GM12878 (cell line): ENCODE results near the gene PPP4R1.

Experiments
- BHLHE40 ChIP-seq, 2 experiments: fragments of 450-650 bp in 1 of 2; IDR thresholded peaks; 2 replicates each; pipeline ENCODE4 v1.6.1; 2011 to 2017; ENCODE audit warnings: low read depth in 2 of 2, borderline replicate concordance in 1 of 2, improper control_type of control experiment in 1 of 2, low read length in 1 of 2, mild to moderate bottlenecking in 1 of 2
- POLR2A ChIP-seq: IDR thresholded peaks from 2 replicates; pipeline ENCODE4 v1.6.1; 2011; ENCODE audit warnings: low read depth, mild to moderate bottlenecking, low read length
- RAD21 ChIP-seq: IDR thresholded peaks from 2 replicates; pipeline ENCODE4 v1.6.1; 2011; ENCODE audit warnings: mild to moderate bottlenecking, low read depth, low read length, moderate library complexity; ENCODE audit not compliant: insufficient read depth
- TCF12 ChIP-seq: IDR thresholded peaks from 2 replicates; pipeline ENCODE4 v1.6.1; 2011; ENCODE audit warnings: low read depth, mild to moderate bottlenecking, low read length
- TF ChIP-seq, protein P1 (sequence below), 3 experiments: IDR thresholded peaks in 2 of 3; conservative IDR thresholded peaks in 1 of 3; 2 replicates each; pipeline ENCODE4 v1.5.1; 2011; ENCODE audit warnings: low read depth in 3 of 3, low read length in 3 of 3, mild to moderate bottlenecking in 3 of 3, control low read depth in 2 of 3, moderate library complexity in 2 of 3, inconsistent platforms in 1 of 3, mixed read lengths in 1 of 3; ENCODE audit not compliant: control insufficient read depth in 2 of 3, insufficient read depth in 1 of 3; ENCODE audit errors: extremely low read depth in 1 of 3

DNA sequence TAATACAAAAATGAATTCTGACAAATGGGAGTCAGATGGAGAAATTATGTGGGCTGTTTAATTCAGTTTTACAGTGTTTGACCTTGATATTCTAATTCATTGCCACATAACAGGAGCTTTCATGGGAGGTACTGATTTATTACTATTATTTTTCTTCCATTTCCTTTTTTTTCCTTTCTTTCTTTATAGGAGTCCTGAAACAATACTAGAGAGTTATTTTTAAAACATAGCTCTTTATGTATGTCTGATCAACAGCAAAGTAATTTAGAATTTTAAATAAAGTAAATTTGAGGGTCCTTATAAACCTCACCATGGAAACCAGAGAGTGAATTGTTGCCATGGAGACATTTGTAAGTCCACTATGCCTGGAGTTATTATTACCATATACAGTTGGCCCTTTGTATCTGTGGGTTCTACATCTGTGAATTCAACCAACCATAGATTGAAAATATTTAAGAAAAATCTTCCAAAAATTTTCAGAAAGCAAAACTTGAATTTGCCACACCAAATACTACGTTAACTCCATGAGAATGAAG lies 40.9 kb upstream of the PPP4R1 start:
- TF ChIP-seq RAD21: no peak
- TF ChIP-seq POLR2A: no peak
- TF ChIP-seq TCF12: no peak
- TF ChIP-seq, protein P1, sequence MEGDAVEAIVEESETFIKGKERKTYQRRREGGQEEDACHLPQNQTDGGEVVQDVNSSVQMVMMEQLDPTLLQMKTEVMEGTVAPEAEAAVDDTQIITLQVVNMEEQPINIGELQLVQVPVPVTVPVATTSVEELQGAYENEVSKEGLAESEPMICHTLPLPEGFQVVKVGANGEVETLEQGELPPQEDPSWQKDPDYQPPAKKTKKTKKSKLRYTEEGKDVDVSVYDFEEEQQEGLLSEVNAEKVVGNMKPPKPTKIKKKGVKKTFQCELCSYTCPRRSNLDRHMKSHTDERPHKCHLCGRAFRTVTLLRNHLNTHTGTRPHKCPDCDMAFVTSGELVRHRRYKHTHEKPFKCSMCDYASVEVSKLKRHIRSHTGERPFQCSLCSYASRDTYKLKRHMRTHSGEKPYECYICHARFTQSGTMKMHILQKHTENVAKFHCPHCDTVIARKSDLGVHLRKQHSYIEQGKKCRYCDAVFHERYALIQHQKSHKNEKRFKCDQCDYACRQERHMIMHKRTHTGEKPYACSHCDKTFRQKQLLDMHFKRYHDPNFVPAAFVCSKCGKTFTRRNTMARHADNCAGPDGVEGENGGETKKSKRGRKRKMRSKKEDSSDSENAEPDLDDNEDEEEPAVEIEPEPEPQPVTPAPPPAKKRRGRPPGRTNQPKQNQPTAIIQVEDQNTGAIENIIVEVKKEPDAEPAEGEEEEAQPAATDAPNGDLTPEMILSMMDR (IDR thresholded peaks at IDR 0.05 in 2 of 3, conservative IDR thresholded peaks at IDR 0.05 in 1 of 3; ENCODE audit: control insufficient read depth in 2 of 3, extremely low read depth in 1 of 3, insufficient read depth in 1 of 3, low read depth in 3 of 3, low read length in 3 of 3): no peak
- TF ChIP-seq BHLHE40 (IDR thresholded peaks at IDR 0.05; ENCODE audit: borderline replicate concordance in 1 of 2, low read depth in 2 of 2, low read length in 1 of 2): no peak
